Subcutaneous abdominal adipose tissue (tissue), 5 donors: ENCODE measurements around the gene GSTP1.
"Not testable (repeated sequence)": the region's sequence is repeated elsewhere in the genome, so short reads cannot be mapped to it uniquely, and the experiment has no call there.

Experiments used
- H3K27ac ChIP-seq: one replicate; pipeline ENCODE4 v1.7.0; 2013; ENCODE audit warnings: low read depth, mild to moderate bottlenecking, inconsistent platforms, low read length, moderate library complexity
- H3K27me3 ChIP-seq, 5 donors: one replicate each; pipeline ENCODE4 v1.7.0; 2013; ENCODE audit warnings: low read length in 5 of 5, inconsistent platforms in 1 of 5; ENCODE audit not compliant: control insufficient read depth in 5 of 5, insufficient read depth in 4 of 5
- H3K36me3 ChIP-seq, 5 donors: one replicate each; pipeline ENCODE4 v1.7.0; 2013; ENCODE audit warnings: low read length in 5 of 5; ENCODE audit not compliant: control insufficient read depth in 5 of 5, insufficient read depth in 5 of 5
- H3K4me1 ChIP-seq, 5 donors: one replicate each; pipeline ENCODE4 v1.7.0; 2013; ENCODE audit warnings: low read length in 5 of 5, mild to moderate bottlenecking in 3 of 5, moderate library complexity in 1 of 5; ENCODE audit not compliant: control insufficient read depth in 5 of 5, insufficient read depth in 5 of 5
- H3K4me3 ChIP-seq, 5 donors: one replicate each; pipeline ENCODE4 v1.7.0; 2013; ENCODE audit warnings: low read length in 5 of 5, low read depth in 1 of 5
- H3K9ac ChIP-seq, 5 donors: one replicate each; pipeline ENCODE4 v1.7.0; 2013; ENCODE audit warnings: low read length in 5 of 5, mild to moderate bottlenecking in 4 of 5, moderate library complexity in 3 of 5
- H3K9me3 ChIP-seq, 5 donors: one replicate each; pipeline ENCODE4 v1.7.0; 2013; ENCODE audit warnings: low read length in 5 of 5; ENCODE audit not compliant: control insufficient read depth in 5 of 5
- donor health status: healthy.
- donor health status: healthy.
- donor health status: healthy.
- donor health status: healthy.
- donor health status: healthy.

The GSTP1 gene

GRCh38 chr11:67613313-67613959, 29.8 kb downstream of the GSTP1 start:
- Histone ChIP-seq H3K27me3 (peaks cover 0 to 18% (median 15%) of the 10 kb centered on the region in 5 donors), H3K36me3 (peaks cover 0 to 45% (median 42%) of the 10 kb centered on the region in 5 donors), H3K9me3 (no peaks in the 10 kb centered on the region), H3K4me3 (peak overlapping the region; percentile 60 to 72 (median 68)), H3K27ac (no peak overlapping the region), H3K9ac (peak overlapping the region in 3 of 5 donors; percentile 55 to 63 (median 61)), H3K4me1 (peaks cover 0 to 18% (median 14%) of the 10 kb centered on the region in 5 donors)

- H3K4me3 ChIP-seq = peak overlapping the region; percentile 60 to 72 (median 68)
- no peaks in the 10 kb centered on the region for H3K9me3 ChIP-seq
- peaks cover 0 to 18% (median 14%) of the 10 kb centered on the region in 5 donors for H3K4me1 ChIP-seq
- peak overlapping the region in 4 of 5 donors; percentile 53 to 63 (median 58) for H3K9ac ChIP-seq
- H3K27ac ChIP-seq = no peak overlapping the region
- peaks cover 0 to 18% (median 15%) of the 10 kb centered on the region in 5 donors for H3K27me3 ChIP-seq
- H3K36me3 ChIP-seq = peaks cover 0 to 38% (median 35%) of the 10 kb centered on the region in 5 donors
Observed at GRCh38 chr11:67613960-67614715, 30.5 kb downstream of the GSTP1 start.

- Histone ChIP-seq H3K9ac (peak overlapping the region in 3 of 5 donors; percentile 55 to 63 (median 61)), H3K27me3 (peaks cover 0 to 18% (median 15%) of the 10 kb centered on the region in 5 donors), H3K9me3 (no peaks in the 10 kb centered on the region), H3K4me1 (peaks cover 0 to 18% (median 14%) of the 10 kb centered on the region in 5 donors), H3K4me3 (peak overlapping the region in 2 of 5 donors; percentile 68 to 72), H3K36me3 (peaks cover 0 to 31% (median 28%) of the 10 kb centered on the region in 5 donors), H3K27ac (no peak overlapping the region)
Observed at GRCh38 chr11:67614730-67615714, 31.4 kb downstream of the GSTP1 start.

DNA sequence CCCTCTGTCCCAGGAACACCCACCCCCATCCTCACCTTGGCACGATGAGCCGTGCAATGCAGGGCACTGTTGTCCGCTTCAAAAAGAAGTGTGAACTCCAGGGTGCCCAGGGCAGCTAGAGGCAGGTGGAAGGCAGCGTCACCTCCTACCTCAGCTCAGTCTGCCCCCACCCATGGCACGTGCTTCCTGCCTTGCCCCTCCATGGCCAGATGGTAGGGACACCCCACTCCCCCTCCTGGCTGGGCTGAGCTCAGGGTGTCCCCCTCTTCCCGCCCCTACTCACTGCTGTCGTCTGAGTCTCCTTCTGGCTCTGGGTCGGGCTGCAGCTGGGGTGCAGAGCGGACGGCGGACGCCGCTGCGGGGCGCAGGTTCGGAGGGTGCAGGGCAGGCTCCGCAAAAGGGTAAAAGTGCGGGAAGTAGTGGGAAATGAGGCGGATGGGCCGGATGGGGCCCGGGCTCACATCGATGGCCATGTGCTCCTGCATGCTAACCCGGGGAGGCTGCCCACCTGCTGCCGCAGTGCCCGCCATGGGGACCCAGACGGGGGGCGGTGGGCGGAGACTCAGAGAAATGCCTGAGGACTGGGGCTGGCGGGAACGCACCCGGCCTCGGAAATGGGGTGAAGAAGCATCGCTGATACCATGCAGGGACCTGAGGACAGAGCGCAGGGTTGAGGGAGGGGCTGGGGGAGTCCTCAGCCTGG, 32.3 kb downstream of the GSTP1 start:
- no peak overlapping the region for H3K4me3 ChIP-seq
- peak overlapping the region in 1 of 5 donors; percentile 43 for H3K9ac ChIP-seq
- peaks cover 0 to 18% (median 15%) of the 10 kb centered on the region in 5 donors for H3K27me3 ChIP-seq
- H3K27ac ChIP-seq = no peak overlapping the region
- peaks cover 0 to 18% (median 14%) of the 10 kb centered on the region in 5 donors for H3K4me1 ChIP-seq
- H3K9me3 ChIP-seq = no peaks in the 10 kb centered on the region
- peaks cover 0 to 23% (median 20%) of the 10 kb centered on the region in 5 donors for H3K36me3 ChIP-seq

DNA sequence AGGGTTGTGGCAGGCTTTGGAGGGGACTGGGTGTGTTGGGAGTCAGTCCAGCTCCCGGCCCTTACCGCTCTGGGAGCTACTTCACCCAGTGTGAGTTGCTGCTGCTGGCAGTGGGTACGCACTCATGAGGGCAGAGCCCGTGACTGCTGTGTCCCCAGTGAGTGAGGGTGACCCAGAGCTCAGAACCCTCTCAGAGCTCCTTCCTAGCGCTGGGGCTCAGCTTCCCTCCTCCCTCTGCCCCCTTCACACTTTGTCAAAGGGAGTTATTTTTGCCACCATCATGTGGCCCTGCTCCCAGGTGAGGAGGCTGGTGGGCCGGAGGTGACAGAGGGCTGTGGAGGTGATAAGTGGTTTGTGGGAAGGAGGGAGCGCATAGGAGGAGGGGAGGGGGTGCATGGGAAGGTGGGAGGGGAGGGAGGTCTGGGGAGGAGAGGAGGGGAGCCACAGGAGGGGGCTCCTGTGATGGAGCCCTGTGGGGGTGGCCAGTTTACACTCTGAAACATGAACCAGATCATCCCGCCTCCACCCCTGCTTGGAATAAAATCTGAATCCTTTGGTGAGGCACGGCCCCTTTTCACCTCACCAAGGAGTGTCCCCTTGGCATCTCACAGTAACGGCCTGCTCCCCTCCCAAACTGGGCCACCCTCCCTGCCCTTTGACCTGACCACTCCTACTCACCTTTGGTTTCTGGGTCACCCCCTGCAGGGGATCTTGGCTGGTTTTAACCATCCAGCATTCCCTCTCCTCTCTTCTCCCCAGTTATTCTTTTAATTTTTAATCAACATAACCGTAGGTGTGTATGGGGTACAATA, 33.0 kb downstream of the GSTP1 start:
- H3K4me1 ChIP-seq = peaks cover 0 to 18% (median 14%) of the 10 kb centered on the region in 5 donors
- H3K9me3 ChIP-seq = no peaks in the 10 kb centered on the region
- peaks cover 0 to 18% (median 15%) of the 10 kb centered on the region in 5 donors for H3K27me3 ChIP-seq
- H3K27ac ChIP-seq = no peak overlapping the region
- no peak overlapping the region for H3K4me3 ChIP-seq
- H3K9ac ChIP-seq = peak overlapping the region in 1 of 5 donors; percentile 43
- peaks cover 0 to 15% (median 12%) of the 10 kb centered on the region in 5 donors for H3K36me3 ChIP-seq

GRCh38 chr11:67617243-67617953, 33.8 kb downstream of the GSTP1 start:
- no peak overlapping the region for H3K27ac ChIP-seq
- H3K4me3 ChIP-seq = no peak overlapping the region
- peaks cover 0 to 18% (median 14%) of the 10 kb centered on the region in 5 donors for H3K4me1 ChIP-seq
- no peak overlapping the region for H3K9ac ChIP-seq
- H3K9me3 ChIP-seq = no peaks in the 10 kb centered on the region
- peaks cover 0 to 8% (median 4%) of the 10 kb centered on the region in 5 donors for H3K36me3 ChIP-seq
- H3K27me3 ChIP-seq = peaks cover 0 to 18% (median 15%) of the 10 kb centered on the region in 5 donors

- H3K9me3 ChIP-seq, H3K27ac ChIP-seq, H3K9ac ChIP-seq, H3K36me3 ChIP-seq, H3K4me3 ChIP-seq: not testable (repeated sequence)
- peaks cover 0 to 11% (median 8%) of the 10 kb centered on the region in 5 donors for H3K4me1 ChIP-seq
- H3K27me3 ChIP-seq = peaks cover 0 to 18% (median 15%) of the 10 kb centered on the region in 5 donors
Observed at GRCh38 chr11:67618901-67619659, 35.5 kb downstream of the GSTP1 start.
